ENCODE results near the gene FOXK1.

GRCh38 chr7:4774007-4774406 lies 91.9 kb downstream of the FOXK1 start:
- TF ChIP-seq POLR2A (IDR thresholded peaks at IDR 0.05; ENCODE audit: extremely low read depth, insufficient read length), result no peak
- TF ChIP-seq, protein P1, sequence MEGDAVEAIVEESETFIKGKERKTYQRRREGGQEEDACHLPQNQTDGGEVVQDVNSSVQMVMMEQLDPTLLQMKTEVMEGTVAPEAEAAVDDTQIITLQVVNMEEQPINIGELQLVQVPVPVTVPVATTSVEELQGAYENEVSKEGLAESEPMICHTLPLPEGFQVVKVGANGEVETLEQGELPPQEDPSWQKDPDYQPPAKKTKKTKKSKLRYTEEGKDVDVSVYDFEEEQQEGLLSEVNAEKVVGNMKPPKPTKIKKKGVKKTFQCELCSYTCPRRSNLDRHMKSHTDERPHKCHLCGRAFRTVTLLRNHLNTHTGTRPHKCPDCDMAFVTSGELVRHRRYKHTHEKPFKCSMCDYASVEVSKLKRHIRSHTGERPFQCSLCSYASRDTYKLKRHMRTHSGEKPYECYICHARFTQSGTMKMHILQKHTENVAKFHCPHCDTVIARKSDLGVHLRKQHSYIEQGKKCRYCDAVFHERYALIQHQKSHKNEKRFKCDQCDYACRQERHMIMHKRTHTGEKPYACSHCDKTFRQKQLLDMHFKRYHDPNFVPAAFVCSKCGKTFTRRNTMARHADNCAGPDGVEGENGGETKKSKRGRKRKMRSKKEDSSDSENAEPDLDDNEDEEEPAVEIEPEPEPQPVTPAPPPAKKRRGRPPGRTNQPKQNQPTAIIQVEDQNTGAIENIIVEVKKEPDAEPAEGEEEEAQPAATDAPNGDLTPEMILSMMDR (IDR thresholded peaks at IDR 0.05; ENCODE audit: low read depth, low read length), result no peak
- TF ChIP-seq, protein P2, sequence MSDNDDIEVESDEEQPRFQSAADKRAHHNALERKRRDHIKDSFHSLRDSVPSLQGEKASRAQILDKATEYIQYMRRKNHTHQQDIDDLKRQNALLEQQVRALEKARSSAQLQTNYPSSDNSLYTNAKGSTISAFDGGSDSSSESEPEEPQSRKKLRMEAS (IDR thresholded peaks at IDR 0.05; ENCODE audit: low read depth, low read length), result no peak
